Measurements from ENCODE around the gene H6PD. TPM values are rescaled to one million over a fixed set of nuclear protein-coding genes. Genes with fewer than 3 reads are reported as not detected.

The H6PD gene
- total and polyA plus RNA-seq, 9 of the 15 experiments (the other 6 are each of a cell fraction or from before 2014, with no cell fraction given), result 0.04 to 2.5 (median 0.95) TPM

GRCh38 chr1:9294910-9295636 lies 60.5 kb downstream of the H6PD start (continued):
- TF ChIP-seq EZH2 (IDR thresholded peaks at IDR 0.05; ENCODE audit: borderline replicate concordance, low read depth, low read length) (no peak), TFAP4 (CRISPR knock-in tag; IDR thresholded peaks at IDR 0.05; ENCODE audit: borderline replicate concordance) (peak; percentile 51; the same call in 1 of the 2 replicates), SAP30 (IDR thresholded peaks at IDR 0.05; ENCODE audit: borderline replicate concordance, insufficient read depth, low read depth, low read length, poor library complexity, severe bottlenecking) (no peak), HDGF (IDR thresholded peaks at IDR 0.05) (no peak), ZNF24 (IDR thresholded peaks at IDR 0.05) (no peak), GATAD2B (IDR thresholded peaks at IDR 0.05; ENCODE audit: borderline replicate concordance) (no peak), NKRF (IDR thresholded peaks at IDR 0.05; ENCODE audit: borderline replicate concordance) (no peak), SIN3A (IDR thresholded peaks at IDR 0.05; ENCODE audit: borderline replicate concordance in 2 of 2, control insufficient read depth in 1 of 2, low read depth in 2 of 2, low read length in 2 of 2) (no peak), THRB (CRISPR knock-in tag; conservative IDR thresholded peaks at IDR 0.05) (no peak), KHSRP (IDR thresholded peaks at IDR 0.05) (no peak), ZNF584 (CRISPR knock-in tag; IDR thresholded peaks at IDR 0.05; ENCODE audit: low read depth) (no peak), ETV1 (tag; conservative IDR thresholded peaks at IDR 0.05; ENCODE audit: low read depth) (no peak), MAFG (tag; conservative IDR thresholded peaks at IDR 0.05) (no peak), CREM (IDR thresholded peaks at IDR 0.05; ENCODE audit: low read depth) (no peak), FOXO4 (CRISPR knock-in tag; IDR thresholded peaks at IDR 0.05) (no peak), CTCF (IDR thresholded peaks at IDR 0.05 in 2 of 3, conservative IDR thresholded peaks at IDR 0.05 in 1 of 3; ENCODE audit: insufficient read depth in 2 of 3, low read depth in 1 of 3, low read length in 3 of 3) (peak in 2 of 3 experiments; percentile 12 to 22; a peak in 3 of 6 replicates), ZZZ3 (IDR thresholded peaks at IDR 0.05) (no peak), MAX (CRISPR knock-in tag; IDR thresholded peaks at IDR 0.05) (no peak), MEIS2 (IDR thresholded peaks at IDR 0.05; ENCODE audit: partially characterized antibody) (no peak), MCM2 (IDR thresholded peaks at IDR 0.05; ENCODE audit: low read depth) (no peak)
